ENCODE results near the gene TEK. TPM values are rescaled to one million over a fixed set of nuclear protein-coding genes. Genes with fewer than 3 reads are reported as not detected.

Gene TEK
- total RNA-seq, 1 experiment from 2014 or later, result 0.07 TPM

GRCh38 chr9:27165670-27166069 is 56.6 kb downstream of the TEK start:
- Histone ChIP-seq H3K4me3 (ENCODE audit: low read length) (no peak overlapping the region), H4K20me1 (ENCODE audit: low read length) (no peaks in the 10 kb centered on the region), H3K9me3 (ENCODE audit: low read length) (no peaks in the 10 kb centered on the region), H3K36me3 (ENCODE audit: low read depth, low read length) (no peaks in the 10 kb centered on the region), H3K27me3 (ENCODE audit: low read length) (no peaks in the 10 kb centered on the region), H3K27ac (ENCODE audit: low read length) (no peak overlapping the region), H3K9me2 (replicated peaks; ENCODE audit: low read length) (no peaks in the 10 kb centered on the region), H3K9ac (ENCODE audit: low read length) (no peak overlapping the region), H3F3A (ENCODE audit: low read length, unreplicated experiment) (no peaks in the 10 kb centered on the region), H3K4me2 (ENCODE audit: low read length) (no peak overlapping the region), H2AFZ (ENCODE audit: low read length) (no peak overlapping the region), H3K4me1 (ENCODE audit: insufficient read depth, low read length) (no peaks in the 10 kb centered on the region), H3K79me2 (ENCODE audit: low read length) (no peaks in the 10 kb centered on the region)
- ChIA-PET POLR2A (ENCODE audit: unreplicated experiment) (no interaction called here), CTCF (no interaction called here)
- DNase-seq, result no peak
- intact Hi-C loops (cut with micrococcal nuclease), result no loop called here
- no peak for ATAC-seq
- BruUV-seq (replicated peaks), result no TSS peak
- peak; percentile 25; the same call in 1 of the 2 replicates for TF ChIP-seq CTCF (conservative IDR thresholded peaks at IDR 0.05; ENCODE audit: low read depth, low read length)
- no peak for TF ChIP-seq EZH2phosphoT487 (IDR thresholded peaks at IDR 0.05; ENCODE audit: borderline replicate concordance, low read length)
- TF ChIP-seq EZH2 (IDR thresholded peaks at IDR 0.05; ENCODE audit: low read length, unreplicated experiment), result no peak

GRCh38 chr9:27168496-27168895 is 59.5 kb downstream of the TEK start:
- no peaks in the 10 kb centered on the region for H4K20me1 ChIP-seq (ENCODE audit: low read length)
- H3K27me3 ChIP-seq (ENCODE audit: low read length), result no peaks in the 10 kb centered on the region
- no peak overlapping the region for H3K9ac ChIP-seq (ENCODE audit: low read length)
- no peaks in the 10 kb centered on the region for H3K79me2 ChIP-seq (ENCODE audit: low read length)
- no peak overlapping the region for H3K27ac ChIP-seq (ENCODE audit: low read length)
- no peaks in the 10 kb centered on the region for H3K36me3 ChIP-seq (ENCODE audit: low read depth, low read length)
- H3K4me2 ChIP-seq (ENCODE audit: low read length), result no peak overlapping the region
- intact Hi-C loops (cut with micrococcal nuclease), result no loop called here
- no peak overlapping the region for H3K4me3 ChIP-seq (ENCODE audit: low read length)
- POLR2A ChIA-PET (ENCODE audit: unreplicated experiment), result no interaction called here
- ATAC-seq, result no peak
- CTCF ChIA-PET, result no interaction called here
- DNase-seq, result no peak
- H2AFZ ChIP-seq (ENCODE audit: low read length), result no peak overlapping the region
- BruUV-seq (replicated peaks), result no TSS peak
- no peaks in the 10 kb centered on the region for H3K9me3 ChIP-seq (ENCODE audit: low read length)
- no peaks in the 10 kb centered on the region for H3K4me1 ChIP-seq (ENCODE audit: insufficient read depth, low read length)
- no peaks in the 10 kb centered on the region for H3F3A ChIP-seq (ENCODE audit: low read length, unreplicated experiment)
- no peak for TF ChIP-seq EZH2 (IDR thresholded peaks at IDR 0.05; ENCODE audit: low read length, unreplicated experiment)
- no peak for TF ChIP-seq CTCF (conservative IDR thresholded peaks at IDR 0.05; ENCODE audit: low read depth, low read length)
- no peak for TF ChIP-seq EZH2phosphoT487 (IDR thresholded peaks at IDR 0.05; ENCODE audit: borderline replicate concordance, low read length)
- no peaks in the 10 kb centered on the region for H3K9me2 ChIP-seq (replicated peaks; ENCODE audit: low read length)

DNA sequence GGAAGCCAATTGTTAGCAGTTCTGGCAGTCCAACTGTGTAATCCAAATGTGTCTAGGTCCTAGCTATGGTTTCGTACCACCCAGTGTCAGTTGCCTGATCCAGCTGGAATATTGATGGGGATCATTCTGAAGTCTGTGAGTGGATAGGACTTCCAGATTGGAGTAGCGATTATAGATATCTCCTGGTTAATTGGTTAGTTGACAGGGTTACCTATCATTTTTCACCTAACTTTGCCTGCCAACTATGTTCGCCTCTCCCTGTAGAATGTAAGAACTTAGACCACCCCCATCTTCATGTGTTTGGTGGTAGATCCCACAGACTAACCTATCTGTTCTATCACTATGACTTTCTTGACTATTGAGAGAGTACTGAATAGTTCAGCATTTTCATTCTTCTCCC is 59.9 kb downstream of the TEK start:
- POLR2A ChIA-PET (ENCODE audit: unreplicated experiment), result no interaction called here
- H3K9me2 ChIP-seq (replicated peaks; ENCODE audit: low read length), result no peaks in the 10 kb centered on the region

More for the DNA sequence above, 59.9 kb downstream of the TEK start:
- Histone ChIP-seq H3K27me3 (ENCODE audit: low read length) (no peaks in the 10 kb centered on the region), H2AFZ (ENCODE audit: low read length) (no peak overlapping the region), H3F3A (ENCODE audit: low read length, unreplicated experiment) (no peaks in the 10 kb centered on the region), H3K4me2 (ENCODE audit: low read length) (no peak overlapping the region), H3K4me1 (ENCODE audit: insufficient read depth, low read length) (no peaks in the 10 kb centered on the region), H3K27ac (ENCODE audit: low read length) (no peak overlapping the region), H4K20me1 (ENCODE audit: low read length) (no peaks in the 10 kb centered on the region), H3K4me3 (ENCODE audit: low read length) (no peak overlapping the region), H3K79me2 (ENCODE audit: low read length) (no peaks in the 10 kb centered on the region), H3K36me3 (ENCODE audit: low read depth, low read length) (no peaks in the 10 kb centered on the region), H3K9ac (ENCODE audit: low read length) (no peak overlapping the region), H3K9me3 (ENCODE audit: low read length) (no peaks in the 10 kb centered on the region)
- BruUV-seq (replicated peaks), result no TSS peak
- no peak for ATAC-seq
- no peak for TF ChIP-seq EZH2phosphoT487 (IDR thresholded peaks at IDR 0.05; ENCODE audit: borderline replicate concordance, low read length)
- TF ChIP-seq EZH2 (IDR thresholded peaks at IDR 0.05; ENCODE audit: low read length, unreplicated experiment), result no peak
- no peak for TF ChIP-seq CTCF (conservative IDR thresholded peaks at IDR 0.05; ENCODE audit: low read depth, low read length)
- no peak for DNase-seq
- intact Hi-C loops (cut with micrococcal nuclease), result no loop called here
- CTCF ChIA-PET, result no interaction called here

All from PC-3 (cell line).